ENCODE data around the gene CCDC116.
A peak's percentile ranks its signal among the peaks of the same experiment; 100 is the strongest.

The CCDC116 gene

DNA sequence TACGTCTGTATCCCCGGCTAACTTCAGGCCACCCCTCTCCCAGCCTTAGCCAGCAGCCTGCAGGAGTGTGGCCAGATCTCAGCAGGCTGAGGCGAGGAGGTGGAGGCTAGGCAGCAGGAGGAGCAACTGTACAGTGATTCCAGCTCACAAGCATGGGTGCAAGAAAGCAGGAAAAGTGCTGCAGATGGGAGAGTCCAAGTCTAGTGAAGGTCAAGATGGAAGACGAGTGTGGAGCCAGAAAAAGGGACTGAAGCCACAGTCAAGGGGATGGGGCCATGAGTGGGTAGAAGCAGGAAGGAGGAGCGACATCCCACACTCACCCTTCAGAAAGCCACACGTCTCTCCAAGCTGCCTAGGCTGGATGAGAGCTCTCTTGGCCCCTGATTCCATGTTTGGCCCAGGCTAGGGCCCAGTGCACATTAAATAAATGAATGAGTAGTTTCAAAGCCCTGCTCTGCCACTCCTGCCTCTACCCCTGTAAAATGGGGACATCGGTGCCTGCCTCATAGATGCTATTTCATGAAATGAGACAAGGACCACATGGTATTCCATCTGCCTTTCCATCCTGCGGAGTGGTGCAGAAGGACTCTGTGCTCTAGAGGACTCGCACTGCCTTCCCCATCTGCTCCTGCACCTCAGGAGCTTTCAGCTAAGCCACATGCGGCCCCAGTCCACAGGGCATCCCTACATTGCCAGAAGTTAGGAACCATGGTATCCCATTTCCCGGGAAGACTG lies 5.7 kb upstream of the CCDC116 start:
- TF ChIP-seq EZH2phosphoT487 (IDR thresholded peaks at IDR 0.05; ENCODE audit: borderline replicate concordance): no peak
- TF ChIP-seq, protein P1, sequence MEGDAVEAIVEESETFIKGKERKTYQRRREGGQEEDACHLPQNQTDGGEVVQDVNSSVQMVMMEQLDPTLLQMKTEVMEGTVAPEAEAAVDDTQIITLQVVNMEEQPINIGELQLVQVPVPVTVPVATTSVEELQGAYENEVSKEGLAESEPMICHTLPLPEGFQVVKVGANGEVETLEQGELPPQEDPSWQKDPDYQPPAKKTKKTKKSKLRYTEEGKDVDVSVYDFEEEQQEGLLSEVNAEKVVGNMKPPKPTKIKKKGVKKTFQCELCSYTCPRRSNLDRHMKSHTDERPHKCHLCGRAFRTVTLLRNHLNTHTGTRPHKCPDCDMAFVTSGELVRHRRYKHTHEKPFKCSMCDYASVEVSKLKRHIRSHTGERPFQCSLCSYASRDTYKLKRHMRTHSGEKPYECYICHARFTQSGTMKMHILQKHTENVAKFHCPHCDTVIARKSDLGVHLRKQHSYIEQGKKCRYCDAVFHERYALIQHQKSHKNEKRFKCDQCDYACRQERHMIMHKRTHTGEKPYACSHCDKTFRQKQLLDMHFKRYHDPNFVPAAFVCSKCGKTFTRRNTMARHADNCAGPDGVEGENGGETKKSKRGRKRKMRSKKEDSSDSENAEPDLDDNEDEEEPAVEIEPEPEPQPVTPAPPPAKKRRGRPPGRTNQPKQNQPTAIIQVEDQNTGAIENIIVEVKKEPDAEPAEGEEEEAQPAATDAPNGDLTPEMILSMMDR (conservative IDR thresholded peaks at IDR 0.05; ENCODE audit: low read length): no peak
- peak overlapping the region; percentile 93 for H3K4me2 ChIP-seq (ENCODE audit: low read depth, low read length, poor library complexity, severe bottlenecking)

DNA sequence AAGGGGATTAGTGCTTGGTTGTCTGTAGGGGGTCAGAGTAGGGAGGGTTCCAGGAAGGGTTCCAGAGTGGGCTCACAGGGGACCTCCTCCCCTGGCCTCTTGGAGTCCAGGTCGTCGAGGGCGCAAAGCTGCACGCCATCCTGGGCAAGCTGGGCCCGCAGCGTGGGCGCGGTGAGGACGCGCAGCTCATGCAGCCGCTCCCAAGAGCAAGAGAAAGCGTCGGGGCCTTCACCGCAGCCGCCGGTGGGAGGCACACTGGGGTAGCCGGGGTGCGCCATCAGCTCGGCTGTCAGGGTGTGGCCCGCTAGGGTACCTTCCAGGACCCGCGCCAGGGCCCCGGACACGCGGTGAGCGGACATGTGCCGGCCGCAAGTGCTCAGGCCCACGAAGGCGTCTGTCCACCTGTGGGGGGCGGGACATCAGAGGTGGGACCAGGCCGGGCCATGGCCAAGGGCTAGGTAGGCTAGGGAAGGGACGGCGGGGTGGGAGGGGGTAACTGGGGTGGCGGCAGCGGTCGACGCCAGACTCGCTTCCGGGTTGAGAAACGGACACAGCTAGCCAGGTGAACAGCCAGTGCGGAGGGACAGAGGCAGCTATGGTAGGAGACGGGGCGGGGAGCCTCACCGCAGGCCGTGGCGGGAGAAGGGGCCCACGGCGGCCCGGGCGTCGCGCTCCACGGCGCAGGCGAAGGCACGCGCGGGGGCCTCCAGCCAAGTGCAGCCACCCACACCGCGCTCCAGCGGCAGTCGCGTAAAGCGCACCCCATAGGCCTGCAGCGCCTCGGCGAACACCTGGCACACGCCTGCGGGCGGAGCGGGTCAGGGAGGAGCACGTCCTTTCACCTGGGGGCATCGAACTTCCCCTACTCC lies 3.9 kb upstream of the CCDC116 start:
- Histone ChIP-seq H3K36me3 (ENCODE audit: insufficient read depth, low read length) (peaks cover 23% of the 10 kb centered on the region; the same call in 1 of the 2 replicates), H3K4me2 (ENCODE audit: low read depth, low read length, poor library complexity, severe bottlenecking) (peak overlapping the region; percentile 93), H3K4me1 (ENCODE audit: insufficient read depth, low read length, poor library complexity, severe bottlenecking) (peaks cover 13% of the 10 kb centered on the region), H3K79me2 (ENCODE audit: insufficient read depth, low read length) (peaks cover 58% of the 10 kb centered on the region), H3K9me2 (replicated peaks; ENCODE audit: low read depth, low read length) (no peaks in the 10 kb centered on the region), H3K9ac (ENCODE audit: low read depth, low read length, poor library complexity, severe bottlenecking) (peak overlapping the region; percentile 100), H3K4me3 (ENCODE audit: low read length, poor library complexity, severe bottlenecking) (peak overlapping the region; percentile 97), H3K9me3 (ENCODE audit: insufficient read depth, low read depth, low read length) (no peaks in the 10 kb centered on the region), H3K27me3 (ENCODE audit: insufficient read depth, low read length, poor library complexity, severe bottlenecking) (peaks cover 5% of the 10 kb centered on the region), H3F3A (ENCODE audit: low read depth) (peaks cover 5% of the 10 kb centered on the region; the same call in 1 of the 2 replicates), H4K20me1 (ENCODE audit: insufficient read depth, low read length, poor library complexity, severe bottlenecking) (peaks cover 58% of the 10 kb centered on the region), H2AFZ (ENCODE audit: low read length) (no peak overlapping the region)
- TF ChIP-seq EZH2phosphoT487 (IDR thresholded peaks at IDR 0.05; ENCODE audit: borderline replicate concordance): no peak
- TF ChIP-seq, protein P1 (conservative IDR thresholded peaks at IDR 0.05; ENCODE audit: low read length): no peak

More for the DNA sequence above, 5.7 kb upstream of the CCDC116 start:
- no peaks in the 10 kb centered on the region for H3K9me2 ChIP-seq (replicated peaks; ENCODE audit: low read depth, low read length)
- H4K20me1 ChIP-seq (ENCODE audit: insufficient read depth, low read length, poor library complexity, severe bottlenecking): peaks cover 66% of the 10 kb centered on the region
- no peaks in the 10 kb centered on the region for H3K9me3 ChIP-seq (ENCODE audit: insufficient read depth, low read depth, low read length)
- peaks cover 69% of the 10 kb centered on the region for H3K79me2 ChIP-seq (ENCODE audit: insufficient read depth, low read length)
- peak overlapping the region; percentile 11 for H3K4me3 ChIP-seq (ENCODE audit: low read length, poor library complexity, severe bottlenecking)
- peaks cover 13% of the 10 kb centered on the region for H3K4me1 ChIP-seq (ENCODE audit: insufficient read depth, low read length, poor library complexity, severe bottlenecking)
- no peak overlapping the region for H3K9ac ChIP-seq (ENCODE audit: low read depth, low read length, poor library complexity, severe bottlenecking)
- no peak overlapping the region for H2AFZ ChIP-seq (ENCODE audit: low read length)
- H3K36me3 ChIP-seq (ENCODE audit: insufficient read depth, low read length): peaks cover 40% of the 10 kb centered on the region; the same call in 1 of the 2 replicates
- H3K27me3 ChIP-seq (ENCODE audit: insufficient read depth, low read length, poor library complexity, severe bottlenecking): peaks cover 5% of the 10 kb centered on the region
- H3F3A ChIP-seq (ENCODE audit: low read depth): peaks cover 5% of the 10 kb centered on the region; the same call in 1 of the 2 replicates

DNA sequence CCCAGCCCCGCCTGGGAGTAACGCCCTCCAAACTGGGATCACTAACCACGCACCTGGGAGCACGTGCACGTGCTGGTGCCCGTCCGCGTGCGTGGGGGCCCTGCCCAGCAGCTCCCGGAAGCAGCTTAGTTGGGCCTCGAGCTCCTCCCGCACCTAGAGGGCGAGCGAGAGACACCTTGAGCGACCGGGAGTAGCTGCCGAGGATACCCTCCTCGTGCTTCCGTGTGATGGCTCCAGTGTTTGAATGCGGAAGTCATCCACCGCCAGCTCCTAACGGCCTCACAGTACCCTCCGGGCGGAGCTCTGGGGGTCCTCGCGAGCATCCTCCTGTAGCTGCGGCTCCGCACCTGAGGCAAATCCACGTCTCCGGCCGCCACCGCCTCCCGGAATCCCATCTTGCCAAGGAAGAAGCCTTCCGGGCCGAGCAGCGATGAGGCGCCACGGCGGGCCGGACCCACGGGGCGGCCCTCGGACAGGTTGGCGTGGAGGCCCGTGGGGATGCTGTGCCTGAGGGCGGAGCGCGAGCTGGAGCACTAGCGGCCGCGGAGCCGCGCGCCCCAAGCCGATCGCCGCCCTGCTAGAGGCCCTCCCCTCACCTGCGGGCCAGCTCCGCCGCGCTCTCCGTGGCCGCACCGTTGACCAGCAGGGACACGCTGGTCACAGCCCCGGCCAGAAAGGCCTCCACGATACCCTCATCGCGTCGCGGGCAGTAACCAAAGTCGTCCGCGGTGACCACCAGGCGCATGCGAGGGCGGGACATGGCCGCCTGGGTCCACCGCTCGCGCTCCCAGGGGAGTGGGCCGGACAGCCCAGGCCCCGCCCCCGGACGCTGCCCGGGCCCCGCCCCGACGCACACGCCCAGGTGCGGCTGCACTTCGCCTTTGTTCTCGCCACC lies 3.1 kb upstream of the CCDC116 start, which contains the start of gene YDJC:
YDJC (minus strand) TSS at position 768 of the 895 bp plus-strand sequence; CDS start at position 760, 8 bp downstream.
- Histone ChIP-seq H3K4me2 (ENCODE audit: low read depth, low read length, poor library complexity, severe bottlenecking) (peak within 1 kb of the TSS; percentile 93), H3K9ac (ENCODE audit: low read depth, low read length, poor library complexity, severe bottlenecking) (peak within 1 kb of the TSS; percentile 100), H3K9me3 (ENCODE audit: insufficient read depth, low read depth, low read length) (no peaks in the 10 kb centered on the region), H3K79me2 (ENCODE audit: insufficient read depth, low read length) (peaks cover 49% of the 10 kb centered on the region), H2AFZ (ENCODE audit: low read length) (peak within 1 kb of the TSS; percentile 74), H4K20me1 (ENCODE audit: insufficient read depth, low read length, poor library complexity, severe bottlenecking) (peaks cover 49% of the 10 kb centered on the region), H3K4me3 (ENCODE audit: low read length, poor library complexity, severe bottlenecking) (peak within 1 kb of the TSS; percentile 97), H3K4me1 (ENCODE audit: insufficient read depth, low read length, poor library complexity, severe bottlenecking) (peaks cover 13% of the 10 kb centered on the region), H3F3A (ENCODE audit: low read depth) (peaks cover 5% of the 10 kb centered on the region; the same call in 1 of the 2 replicates), H3K27me3 (ENCODE audit: insufficient read depth, low read length, poor library complexity, severe bottlenecking) (peaks cover 5% of the 10 kb centered on the region), H3K9me2 (replicated peaks; ENCODE audit: low read depth, low read length) (no peaks in the 10 kb centered on the region), H3K36me3 (ENCODE audit: insufficient read depth, low read length) (peaks cover 17% of the 10 kb centered on the region; the same call in 1 of the 2 replicates)
- no peak for TF ChIP-seq EZH2phosphoT487 (IDR thresholded peaks at IDR 0.05; ENCODE audit: borderline replicate concordance)
- TF ChIP-seq, protein P1 (conservative IDR thresholded peaks at IDR 0.05; ENCODE audit: low read length): peak; percentile 70

Data from Loucy (cell line).